ENCODE data around the gene SERINC2. TPM values are rescaled to one million over a fixed set of nuclear protein-coding genes. Genes with fewer than 3 reads are reported as not detected.

The SERINC2 gene
- total and polyA plus RNA-seq, 2 of the 8 experiments (the other 6 are each of a cell fraction or from before 2014, with no cell fraction given), result 31.4 to 60.0 TPM

- TF ChIP-seq CHD7 (IDR thresholded peaks at IDR 0.05; ENCODE audit: insufficient replicate concordance, low read length), result no peak
- TF ChIP-seq EZH2 (IDR thresholded peaks at IDR 0.05; ENCODE audit: low read depth, low read length, severe bottlenecking), result no peak
- TF ChIP-seq BACH1 (IDR thresholded peaks at IDR 0.05; ENCODE audit: low read length), result no peak
- no peak for TF ChIP-seq TCF12 (IDR thresholded peaks at IDR 0.05; ENCODE audit: low read depth, low read length)
- no peak for TF ChIP-seq FOSL1 (IDR thresholded peaks at IDR 0.05; ENCODE audit: insufficient read depth, low read depth, low read length)
These were observed 15.5 kb upstream of the SERINC2 start (continued) for GRCh38 chr1:31397360-31398095.
